HepG2 (cell line): ENCODE results near the gene CA6. TPM values are rescaled to one million over a fixed set of nuclear protein-coding genes. Genes with fewer than 3 reads are reported as not detected.

Experiments
- ATAC-seq: fragments of 200-7000 bp; cut with Tn5 transposase; 3 replicates; pipeline ENCODE4 v1.9.1; 2020; ENCODE audit warnings: mild to moderate bottlenecking, moderate library complexity
- BruUV-seq: library from RNA; stranded (reverse); fragments of 400-500 nt; replicated peaks from 2 replicates; lab custom pipeline; 2021; lab: Mats Ljungman, UMichigan
- CTCF ChIA-PET: fragments of 300-600 bp; formaldehyde crosslinking; extraction: SDS; loops from one replicate; lab custom pipeline; 2021; ENCODE audit warnings: low total read pairs, inconsistent platforms, low intra/inter-chr PET ratio; lab: Yijun Ruan, JAX
- POLR2A ChIA-PET: fragments of 350-600 bp; sonication (Branson Sonifier 250); formaldehyde crosslinking; loops from one replicate; lab custom pipeline; 2020; ENCODE audit warnings: antibody characterized with exemption, inconsistent platforms; lab: Yijun Ruan, JAX
- DNase-seq: peaks from one replicate; pipeline ENCODE4 v3.0.0-alpha.2; 2015; ENCODE audit warnings: low spot score
- FAIRE-seq: peaks from 3 replicates; lab custom pipeline; 2011; peaks lifted over from hg19 to GRCh38; lab: Jason Lieb, UNC
- H2AFZ ChIP-seq: one replicate; pipeline ENCODE4 v1.6.1; 2011; ENCODE audit warnings: low read length, inconsistent platforms
- H3K27ac ChIP-seq: fragments of 300-600 bp; 3 replicates; pipeline ENCODE4 v1.8.0; 2011; ENCODE audit warnings: mixed run types, mild to moderate bottlenecking, mixed read lengths, low read length, inconsistent platforms; ENCODE audit not compliant: insufficient read depth; ENCODE audit errors: extremely low read length
- H3K27me3 ChIP-seq, 2 experiments: fragments of 200-600 bp in 1 of 2; 2 replicates in 1 of 2; 3 replicates in 1 of 2; pipeline versions ENCODE4 v1.6.0 to v1.8.0; 2011; ENCODE audit warnings: low read length in 2 of 2, mild to moderate bottlenecking in 2 of 2, moderate library complexity in 2 of 2, inconsistent platforms in 1 of 2; ENCODE audit not compliant: insufficient read depth in 2 of 2, control insufficient read depth in 1 of 2
- H3K36me3 ChIP-seq, 2 experiments: fragments of 200-600 bp in 1 of 2; replicated peaks in 1 of 2; 2 replicates in 1 of 2; 3 replicates in 1 of 2; pipeline versions ENCODE4 v1.5.1 to v1.8.0; 2011; ENCODE audit warnings: low read length in 2 of 2, inconsistent platforms in 1 of 2; ENCODE audit not compliant: insufficient read depth in 2 of 2, control insufficient read depth in 1 of 2
- H3K4me1 ChIP-seq: 2 replicates; pipeline ENCODE4 v1.5.1; 2012; ENCODE audit warnings: low read length, inconsistent platforms; ENCODE audit not compliant: insufficient read depth
- H3K4me2 ChIP-seq: 2 replicates; pipeline ENCODE4 v1.6.0; 2011; ENCODE audit warnings: low read depth, low read length, inconsistent platforms
- H3K4me3 ChIP-seq, 3 experiments: fragments of 200-600 bp in 1 of 3; sonication (generic), shearing (Covaris generic) in 1 of 3; replicated peaks in 1 of 3; 2 replicates each; pipeline ENCODE4 v1.5.1; 2011 to 2016; ENCODE audit warnings: low read length in 3 of 3, inconsistent platforms in 2 of 3, low read depth in 2 of 3, mild to moderate bottlenecking in 2 of 3, control low read depth in 1 of 3, mixed read lengths in 1 of 3; ENCODE audit not compliant: insufficient read depth in 1 of 3
- H3K79me2 ChIP-seq: one replicate; pipeline ENCODE4 v1.6.1; 2011; ENCODE audit warnings: low read length, inconsistent platforms; ENCODE audit not compliant: insufficient read depth
- H3K9ac ChIP-seq: 2 replicates; pipeline ENCODE4 v1.6.0; 2011; ENCODE audit warnings: mild to moderate bottlenecking, low read depth, low read length, inconsistent platforms; ENCODE audit not compliant: insufficient read depth
- H3K9me3 ChIP-seq: 2 replicates; pipeline ENCODE4 v1.5.1; 2012; ENCODE audit warnings: mild to moderate bottlenecking, low read length
- H4K20me1 ChIP-seq: 2 replicates; pipeline ENCODE4 v1.6.0; 2011; ENCODE audit warnings: inconsistent platforms, mild to moderate bottlenecking, low read length, moderate library complexity; ENCODE audit not compliant: insufficient read depth
- DMAP1 ChIP-seq: IDR thresholded peaks from 2 replicates; pipeline ENCODE4 v1.6.1; 2016
- HNRNPH1 ChIP-seq: fragments of 200-400 bp; formaldehyde crosslinking; optimal IDR thresholded peaks from 2 replicates; pipeline ENCODE3; 2017; ENCODE audit warnings: mild to moderate bottlenecking, low read depth, low read length
- KLF12 ChIP-seq: sonication (generic); formaldehyde crosslinking; IDR thresholded peaks from 2 replicates; pipeline ENCODE4 v1.4.0; 2020; ENCODE audit warnings: missing genetic modification reagents, borderline replicate concordance
- RAD51 ChIP-seq: fragments of 450-650 bp; IDR thresholded peaks from 2 replicates; pipeline ENCODE4 v1.6.1; 2016; ENCODE audit warnings: borderline replicate concordance
- REXO4 ChIP-seq: sonication (generic); formaldehyde crosslinking; IDR thresholded peaks from 2 replicates; pipeline ENCODE4 v1.8.0; 2022; ENCODE audit warnings: missing genetic modification reagents, mild to moderate bottlenecking, borderline replicate concordance
- SALL1 ChIP-seq: sonication (generic); formaldehyde crosslinking; IDR thresholded peaks from 2 replicates; pipeline ENCODE4 v1.8.0; 2022; ENCODE audit warnings: mild to moderate bottlenecking, missing genetic modification reagents
- TERF1 ChIP-seq: sonication (generic); formaldehyde crosslinking; IDR thresholded peaks from 2 replicates; pipeline ENCODE4 v1.8.0; 2022; ENCODE audit warnings: mild to moderate bottlenecking, missing genetic modification reagents, moderate library complexity
- ZNF569 ChIP-seq: sonication (generic); formaldehyde crosslinking; IDR thresholded peaks from 2 replicates; pipeline ENCODE4 v1.5.0; 2020; ENCODE audit warnings: mild to moderate bottlenecking, missing genetic modification reagents, moderate library complexity, borderline replicate concordance
- ZNF644 ChIP-seq: IDR thresholded peaks from 2 replicates; pipeline ENCODE4 v1.6.1; 2016; ENCODE audit warnings: low read depth
- ZNF660 ChIP-seq: sonication (generic); formaldehyde crosslinking; IDR thresholded peaks from 2 replicates; pipeline ENCODE4 v1.5.1; 2020; ENCODE audit warnings: mild to moderate bottlenecking, low read depth, missing genetic modification reagents, borderline replicate concordance
- ZNF703 ChIP-seq: sonication (generic); formaldehyde crosslinking; IDR thresholded peaks from 2 replicates; pipeline ENCODE4 v1.5.1; 2020; ENCODE audit warnings: missing genetic modification reagents, mild to moderate bottlenecking, moderate library complexity, borderline replicate concordance
- ZNF747 ChIP-seq: sonication (generic); formaldehyde crosslinking; IDR thresholded peaks from 2 replicates; pipeline ENCODE4 v1.8.1; 2023; ENCODE audit warnings: missing genetic modification reagents, mild to moderate bottlenecking, borderline replicate concordance
- ZNF776 ChIP-seq: sonication (generic); formaldehyde crosslinking; IDR thresholded peaks from 2 replicates; pipeline ENCODE4 v1.4.0; 2020; ENCODE audit warnings: mild to moderate bottlenecking, missing genetic modification reagents
- WGBS: methylation state at CpG from one replicate; pipeline ENCODE4 v1.1.6; 2017; ENCODE audit warnings: low lambda C conversion rate; 5-methylcytosine and 5-hydroxymethylcytosine counted together
- in situ Hi-C: cut with HindIII; loops from 2 replicates; pipeline ENCODE4 v1.10.0; 2017; ENCODE audit warnings: low pct_unique_long_range_greater_than_20kb; ENCODE audit not compliant: extremely low pct_ligation_motif_present
- intact Hi-C: fragments of 100-400 bp; cut with micrococcal nuclease; formaldehyde crosslinking; loops from one replicate; pipeline ENCODE4 v1.10.0; 2022; ENCODE audit not compliant: unreplicated experiment
- polyA plus RNA-seq, 8 experiments: library from polyadenylated mRNA; depleted of rRNA in 3 of 8; stranded (reverse) in 7 of 8; unstranded in 1 of 8; fragments of >200 nt; fragmentation: Illumina TruSeq in 4 of 8; extraction: Trizol in 4 of 8; gene quantifications; 2 replicates each; pipeline versions ENCODE4 v1.2.1 to v1.2.3, GENCODE V29; 2011 to 2016; ENCODE audit warnings: low read depth in 4 of 8, missing spikeins in 1 of 8, mixed read lengths in 1 of 8; ENCODE audit not compliant: insufficient read depth in 1 of 8
- total RNA-seq, 5 experiments: library from RNA; depleted of rRNA; stranded (reverse); fragments of >200 nt; fragmentation: Illumina TruSeq; extraction: Trizol; gene quantifications; 2 replicates each; pipeline ENCODE4 v1.2.3, GENCODE V29; 2016; ENCODE audit warnings: low read depth in 1 of 5
- TF ChIP-seq, protein P1 (sequence below), 2 experiments: fragments of 450-650 bp in 1 of 2; sonication (generic) in 1 of 2; formaldehyde crosslinking in 1 of 2; IDR thresholded peaks; 2 replicates each; pipeline versions ENCODE4 v1.6.1 to v1.8.0; 2016 to 2022; ENCODE audit warnings: antibody characterized with exemption in 1 of 2, mild to moderate bottlenecking in 1 of 2, missing genetic modification reagents in 1 of 2
- TF ChIP-seq, protein P2 (sequence below): IDR thresholded peaks from 2 replicates; pipeline ENCODE4 v1.6.1; 2016; ENCODE audit warnings: missing biosample characterization, missing genetic modification reagents, low read depth

The CA6 gene
- total and polyA plus RNA-seq, 2 of the 13 experiments (the other 11 are each of a cell fraction or from before 2014, with no cell fraction given) = not detected

GRCh38 chr1:8939000-8939265, 6.7 kb upstream of the CA6 start:
- ChIA-PET CTCF (no interaction called here), POLR2A (no interaction called here)
- WGBS = 87% methylated on average over 2 of the region's 2 CpGs
- in situ Hi-C loops = no loop called here
- H2AFZ ChIP-seq = no peak overlapping the region
- peaks cover 0 to 14% of the 10 kb centered on the region in 2 experiments; a peak in 4 of 5 replicates for H3K27me3 ChIP-seq
- no peak overlapping the region for H3K4me2 ChIP-seq
- H3K4me1 ChIP-seq = peaks cover 24% of the 10 kb centered on the region
- H3K4me3 ChIP-seq = no peak overlapping the region
- no peaks in the 10 kb centered on the region for H3K36me3 ChIP-seq
- ATAC-seq = no peak
- FAIRE-seq = no peak
- no peaks in the 10 kb centered on the region for H4K20me1 ChIP-seq
- H3K9ac ChIP-seq = no peak overlapping the region
- no peak overlapping the region for H3K27ac ChIP-seq
- intact Hi-C loops = no loop called here
- no peaks in the 10 kb centered on the region for H3K79me2 ChIP-seq
- DNase-seq = no peak
- no TSS peak for BruUV-seq
- no peaks in the 10 kb centered on the region for H3K9me3 ChIP-seq
- no peak for TF ChIP-seq ZNF569
- no peak for TF ChIP-seq TERF1 (CRISPR knock-in tag)
- no peak for TF ChIP-seq ZNF644 (CRISPR knock-in tag)
- TF ChIP-seq HNRNPH1 = no peak
- TF ChIP-seq ZNF747 = no peak
- TF ChIP-seq, protein P1, sequence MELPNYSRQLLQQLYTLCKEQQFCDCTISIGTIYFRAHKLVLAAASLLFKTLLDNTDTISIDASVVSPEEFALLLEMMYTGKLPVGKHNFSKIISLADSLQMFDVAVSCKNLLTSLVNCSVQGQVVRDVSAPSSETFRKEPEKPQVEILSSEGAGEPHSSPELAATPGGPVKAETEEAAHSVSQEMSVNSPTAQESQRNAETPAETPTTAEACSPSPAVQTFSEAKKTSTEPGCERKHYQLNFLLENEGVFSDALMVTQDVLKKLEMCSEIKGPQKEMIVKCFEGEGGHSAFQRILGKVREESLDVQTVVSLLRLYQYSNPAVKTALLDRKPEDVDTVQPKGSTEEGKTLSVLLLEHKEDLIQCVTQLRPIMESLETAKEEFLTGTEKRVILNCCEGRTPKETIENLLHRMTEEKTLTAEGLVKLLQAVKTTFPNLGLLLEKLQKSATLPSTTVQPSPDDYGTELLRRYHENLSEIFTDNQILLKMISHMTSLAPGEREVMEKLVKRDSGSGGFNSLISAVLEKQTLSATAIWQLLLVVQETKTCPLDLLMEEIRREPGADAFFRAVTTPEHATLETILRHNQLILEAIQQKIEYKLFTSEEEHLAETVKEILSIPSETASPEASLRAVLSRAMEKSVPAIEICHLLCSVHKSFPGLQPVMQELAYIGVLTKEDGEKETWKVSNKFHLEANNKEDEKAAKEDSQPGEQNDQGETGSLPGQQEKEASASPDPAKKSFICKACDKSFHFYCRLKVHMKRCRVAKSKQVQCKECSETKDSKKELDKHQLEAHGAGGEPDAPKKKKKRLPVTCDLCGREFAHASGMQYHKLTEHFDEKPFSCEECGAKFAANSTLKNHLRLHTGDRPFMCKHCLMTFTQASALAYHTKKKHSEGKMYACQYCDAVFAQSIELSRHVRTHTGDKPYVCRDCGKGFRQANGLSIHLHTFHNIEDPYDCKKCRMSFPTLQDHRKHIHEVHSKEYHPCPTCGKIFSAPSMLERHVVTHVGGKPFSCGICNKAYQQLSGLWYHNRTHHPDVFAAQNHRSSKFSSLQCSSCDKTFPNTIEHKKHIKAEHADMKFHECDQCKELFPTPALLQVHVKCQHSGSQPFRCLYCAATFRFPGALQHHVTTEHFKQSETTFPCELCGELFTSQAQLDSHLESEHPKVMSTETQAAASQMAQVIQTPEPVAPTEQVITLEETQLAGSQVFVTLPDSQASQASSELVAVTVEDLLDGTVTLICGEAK (IDR thresholded peaks at IDR 0.05) = no peak
- TF ChIP-seq, protein P1 (CRISPR knock-in tag; IDR thresholded peaks at IDR 0.05) = no peak
- no peak for TF ChIP-seq ZNF776 (CRISPR knock-in tag)
- TF ChIP-seq, protein P2, sequence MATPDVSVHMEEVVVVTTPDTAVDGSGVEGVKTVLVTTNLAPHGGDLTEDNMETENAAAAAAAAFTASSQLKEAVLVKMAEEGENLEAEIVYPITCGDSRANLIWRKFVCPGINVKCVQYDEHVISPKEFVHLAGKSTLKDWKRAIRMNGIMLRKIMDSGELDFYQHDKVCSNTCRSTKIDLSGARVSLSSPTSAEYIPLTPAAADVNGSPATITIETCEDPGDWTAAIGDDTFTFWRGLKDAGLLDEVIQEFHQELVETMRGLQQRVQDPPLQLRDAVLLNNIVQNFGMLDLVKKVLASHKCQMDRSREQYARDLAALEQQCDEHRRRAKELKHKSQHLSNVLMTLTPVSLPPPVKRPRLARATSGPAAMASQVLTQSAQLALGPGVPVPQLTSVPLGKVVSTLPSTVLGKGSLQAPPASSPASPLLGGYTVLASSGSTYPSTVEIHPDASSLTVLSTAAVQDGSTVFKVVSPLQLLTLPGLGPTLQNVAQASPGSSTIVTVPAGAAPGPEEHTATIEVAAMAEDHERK (CRISPR knock-in tag) = no peak
- TF ChIP-seq REXO4 = no peak
- TF ChIP-seq DMAP1 (CRISPR knock-in tag) = no peak
- TF ChIP-seq SALL1 (CRISPR knock-in tag) = no peak
- no peak for TF ChIP-seq KLF12 (CRISPR knock-in tag)
- TF ChIP-seq ZNF660 (CRISPR knock-in tag) = no peak
- TF ChIP-seq ZNF703 (CRISPR knock-in tag) = no peak
- TF ChIP-seq RAD51 = no peak
